Chondrocyte (in vitro differentiated cells): ENCODE data around the gene RFTN2. TPM values are rescaled to one million over a fixed set of nuclear protein-coding genes. Genes with fewer than 3 reads are reported as not detected.

Experiments used
- DNase-seq: peaks from one replicate; pipeline ENCODE4 v3.0.0; 2021; ENCODE audit warnings: mixed read lengths, low spot score
- H3K27ac Mint-ChIP-seq: one replicate; pipeline ENCODE4 v1.8.0; 2021; ENCODE audit warnings: mild to moderate bottlenecking, moderate library complexity, mixed read lengths; ENCODE audit not compliant: unreplicated experiment
- H3K27me3 Mint-ChIP-seq: 2 replicates; pipeline ENCODE4 v1.8.0; 2021; ENCODE audit warnings: low read depth, mixed read lengths
- H3K36me3 Mint-ChIP-seq: 2 replicates; pipeline ENCODE4 v1.8.0; 2021; ENCODE audit warnings: low read depth, mixed read lengths
- H3K4me1 Mint-ChIP-seq: 2 replicates; pipeline ENCODE4 v1.8.0; 2021; ENCODE audit warnings: low read depth, mild to moderate bottlenecking, mixed read lengths
- H3K4me3 Mint-ChIP-seq: one replicate; pipeline ENCODE4 v1.8.0; 2021; ENCODE audit warnings: mild to moderate bottlenecking, moderate library complexity, mixed read lengths; ENCODE audit not compliant: unreplicated experiment
- H3K9me3 Mint-ChIP-seq: 2 replicates; pipeline ENCODE4 v1.8.0; 2021; ENCODE audit warnings: low read depth, mixed read lengths
- CTCF ChIP-seq: fragments of 200-600 bp; sonication (generic); IDR thresholded peaks from 2 replicates; pipeline ENCODE4 v1.5.0; 2021; ENCODE audit warnings: antibody characterized with exemption, mild to moderate bottlenecking, moderate library complexity
- total RNA-seq: library from RNA; stranded (reverse); gene quantifications from 3 replicates; pipeline ENCODE4 v1.2.1, GENCODE V29; 2021

RFTN2 gene
- total RNA-seq, 1 donor from 2014 or later: 11.5 TPM

- Mint-ChIP-seq H3K4me3 (no peak overlapping the region), H3K4me1 (peaks cover 35% of the 10 kb centered on the region)
Observed at GRCh38 chr2:197677483-197677882, 2.1 kb upstream of the RFTN2 start.

GRCh38 chr2:197677056-197677455 lies 1.7 kb upstream of the RFTN2 start:
- H3K27ac Mint-ChIP-seq: peak overlapping the region; percentile 5
- TF ChIP-seq CTCF: no peak
- peaks cover 39% of the 10 kb centered on the region for H3K4me1 Mint-ChIP-seq
- DNase-seq: no peak
- H3K27me3 Mint-ChIP-seq: no peaks in the 10 kb centered on the region
- no peak overlapping the region for H3K4me3 Mint-ChIP-seq
- H3K9me3 Mint-ChIP-seq: no peaks in the 10 kb centered on the region
- H3K36me3 Mint-ChIP-seq: peaks cover 4% of the 10 kb centered on the region

More at GRCh38 chr2:197677483-197677882, 2.1 kb upstream of the RFTN2 start:
- Mint-ChIP-seq H3K36me3 (peaks cover 2% of the 10 kb centered on the region), H3K27me3 (no peaks in the 10 kb centered on the region), H3K27ac (peak overlapping the region; percentile 5), H3K9me3 (no peaks in the 10 kb centered on the region)
- DNase-seq: no peak
- TF ChIP-seq CTCF: no peak

GRCh38 chr2:197675711-197676188 lies 363 bp upstream of the RFTN2 start:
- no peak for TF ChIP-seq CTCF
- Mint-ChIP-seq H3K9me3 (peaks cover 2% of the 10 kb centered on the region), H3K27ac (peak overlapping the region; percentile 98), H3K4me3 (peak overlapping the region; percentile 73), H3K27me3 (no peaks in the 10 kb centered on the region), H3K4me1 (peaks cover 45% of the 10 kb centered on the region), H3K36me3 (peaks cover 4% of the 10 kb centered on the region)
- no peak for DNase-seq

DNA sequence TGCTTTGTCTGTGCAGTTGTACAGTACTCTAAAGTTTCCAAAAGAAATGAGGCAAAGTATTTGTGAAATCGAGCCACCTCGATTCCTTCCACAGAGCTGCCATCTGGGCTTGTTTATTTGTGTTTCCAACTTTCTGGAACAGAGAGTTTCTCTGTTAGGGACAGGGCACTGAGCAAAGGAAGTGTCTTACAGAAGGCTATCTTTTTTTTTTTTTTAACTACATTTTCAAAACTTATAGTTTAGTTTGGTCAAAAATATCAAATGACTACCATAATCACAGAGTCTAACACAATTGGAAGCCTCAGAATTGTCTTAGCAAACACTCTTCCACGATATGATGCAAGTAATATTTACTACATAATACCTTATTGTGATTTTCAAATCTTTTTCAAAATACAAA lies 796 bp downstream of the RFTN2 start:
- no peak for TF ChIP-seq CTCF
- peaks cover 4% of the 10 kb centered on the region for H3K36me3 Mint-ChIP-seq
- peaks cover 4% of the 10 kb centered on the region for H3K9me3 Mint-ChIP-seq
- H3K27me3 Mint-ChIP-seq: no peaks in the 10 kb centered on the region
- H3K4me3 Mint-ChIP-seq: peak overlapping the region; percentile 73
- peaks cover 56% of the 10 kb centered on the region for H3K4me1 Mint-ChIP-seq
- H3K27ac Mint-ChIP-seq: peak overlapping the region; percentile 98
- no peak for DNase-seq

GRCh38 chr2:197674060-197674459 lies 1.3 kb downstream of the RFTN2 start:
- TF ChIP-seq CTCF: no peak
- no peak for DNase-seq
- Mint-ChIP-seq H3K36me3 (peaks cover 4% of the 10 kb centered on the region), H3K9me3 (peaks cover 4% of the 10 kb centered on the region), H3K4me3 (peak overlapping the region; percentile 54), H3K27me3 (no peaks in the 10 kb centered on the region), H3K4me1 (peaks cover 62% of the 10 kb centered on the region), H3K27ac (no peak overlapping the region)
